Karpas-422 (cell line): ENCODE measurements around the gene ZNF90. TPM values are rescaled to one million over a fixed set of nuclear protein-coding genes. Genes with fewer than 3 reads are reported as not detected.
A peak's percentile ranks its signal among the peaks of the same experiment; 100 is the strongest.

Source experiments
- DNase-seq: peaks from one replicate; pipeline ENCODE4 v3.0.0-alpha.2; 2015
- H2AFZ ChIP-seq: fragments of 200-600 bp; sonication (generic); 2 replicates; pipeline ENCODE4 v1.6.1; 2014; ENCODE audit warnings: antibody characterized with exemption, low read length, mixed read lengths
- H3K27ac ChIP-seq: fragments of 200-600 bp; sonication (generic); 2 replicates; pipeline ENCODE4 v1.5.1; 2014; ENCODE audit warnings: mild to moderate bottlenecking, low read length, moderate library complexity
- H3K27me3 ChIP-seq: fragments of 200-600 bp; sonication (generic); 2 replicates; pipeline ENCODE4 v1.6.1; 2014; ENCODE audit warnings: low read length, mixed read lengths
- H3K36me3 ChIP-seq: fragments of 200-600 bp; sonication (generic); 2 replicates; pipeline ENCODE4 v1.6.1; 2014; ENCODE audit warnings: low read length, mixed read lengths; ENCODE audit not compliant: insufficient read depth
- H3K4me1 ChIP-seq: fragments of 200-600 bp; sonication (generic); 2 replicates; pipeline ENCODE4 v1.6.1; 2014; ENCODE audit warnings: mild to moderate bottlenecking, low read length, mixed read lengths
- H3K4me2 ChIP-seq: fragments of 200-600 bp; sonication (generic); 2 replicates; pipeline ENCODE4 v1.6.1; 2014; ENCODE audit warnings: low read length, low read depth, mild to moderate bottlenecking; ENCODE audit not compliant: poor library complexity, severe bottlenecking
- H3K4me3 ChIP-seq: fragments of 200-600 bp; sonication (generic); 2 replicates; pipeline ENCODE4 v1.5.1; 2014; ENCODE audit warnings: mild to moderate bottlenecking, antibody characterized with exemption, low read length, mixed read lengths
- H3K79me2 ChIP-seq: fragments of 200-600 bp; sonication (generic); 2 replicates; pipeline ENCODE4 v1.6.1; 2014; ENCODE audit warnings: mild to moderate bottlenecking, low read length, mixed read lengths
- H3K9ac ChIP-seq: fragments of 200-600 bp; sonication (generic); 2 replicates; pipeline ENCODE4 v1.6.0; 2014; ENCODE audit warnings: low read length
- H3K9me2 ChIP-seq: fragments of 200-600 bp; sonication (generic), shearing (Covaris generic); replicated peaks from 2 replicates; pipeline ENCODE4 v1.6.0; 2014; ENCODE audit warnings: mild to moderate bottlenecking, low read length, moderate library complexity; ENCODE audit not compliant: insufficient read depth
- H3K9me3 ChIP-seq: fragments of 300-700, 200-600 bp; sonication (generic); 2 replicates; pipeline ENCODE4 v1.6.1; 2014; ENCODE audit warnings: low read length, mixed read lengths
- H4K20me1 ChIP-seq: fragments of 200-600 bp; sonication (generic); 2 replicates; pipeline ENCODE4 v1.6.1; 2014; ENCODE audit warnings: mild to moderate bottlenecking, antibody characterized with exemption, low read length, low read depth; ENCODE audit not compliant: insufficient read depth
- small RNA-seq: library from RNA; depleted of rRNA; stranded (forward); fragments of <200 nt; gene quantifications from one replicate; pipeline ENCODE3, GENCODE V24; 2014
- total RNA-seq: library from RNA; depleted of rRNA; stranded (reverse); fragments of >200 nt; shearing (Covaris generic); gene quantifications from 2 replicates; pipeline ENCODE4 v1.2.3, GENCODE V29; 2014; ENCODE audit warnings: low replicate concordance; rRNA removed

The ZNF90 gene
- total RNA-seq, 1 experiment from 2014 or later = 13.6 TPM

DNA sequence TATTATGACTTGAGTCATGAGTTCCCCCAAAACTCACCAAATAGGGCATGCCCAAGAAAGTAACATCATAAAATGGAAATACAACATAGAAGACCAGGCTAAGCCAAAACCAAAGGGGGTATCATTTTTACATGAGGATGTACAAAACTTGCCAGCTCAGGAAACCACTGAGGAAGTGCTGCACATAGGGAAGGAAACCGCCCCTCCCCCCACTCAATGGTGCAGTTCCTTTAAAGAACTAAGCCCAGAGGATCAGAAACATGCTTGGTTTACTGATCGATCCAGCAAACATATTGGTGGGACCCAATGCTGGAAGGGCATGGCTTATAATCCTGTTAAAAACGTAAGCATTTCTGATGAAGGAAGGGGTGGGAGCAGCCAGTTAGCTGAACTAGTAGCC, 85.0 kb downstream of the ZNF90 start:
- Histone ChIP-seq H3K9me3 (no peaks in the 10 kb centered on the region), H3K9me2 (no peaks in the 10 kb centered on the region), H3K27me3 (no peaks in the 10 kb centered on the region), H3K4me2 (no peak overlapping the region), H3K27ac (no peak overlapping the region), H3K4me1 (peaks cover 2% of the 10 kb centered on the region; the same call in 1 of the 2 replicates), H3K79me2 (peaks cover 8% of the 10 kb centered on the region), H4K20me1 (no peaks in the 10 kb centered on the region), H2AFZ (no peak overlapping the region), H3K36me3 (no peaks in the 10 kb centered on the region), H3K9ac (no peak overlapping the region), H3K4me3 (no peak overlapping the region)
- DNase-seq = no peak

DNA sequence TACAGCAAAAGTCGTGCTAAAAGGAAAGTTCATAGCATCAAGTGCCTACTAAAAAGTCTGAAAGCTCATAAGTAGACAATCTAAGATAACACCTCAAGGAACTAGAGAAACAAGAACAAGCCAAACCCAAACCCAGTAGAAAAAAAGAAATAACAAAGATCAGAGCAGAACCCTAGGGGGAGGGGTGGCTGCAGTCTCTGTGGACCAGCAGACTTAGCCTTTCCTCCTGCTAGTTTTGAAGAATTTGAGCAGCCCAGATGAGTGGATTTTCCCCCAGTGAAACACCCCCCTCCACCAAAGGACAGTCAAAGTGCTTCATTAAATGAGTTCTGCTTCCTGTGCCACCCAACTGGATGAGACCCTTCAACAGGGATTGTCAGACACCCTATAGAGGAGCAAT, 86.7 kb downstream of the ZNF90 start:
- Histone ChIP-seq H3K9me3 (peaks cover 6% of the 10 kb centered on the region; the same call in 1 of the 2 replicates), H3K4me1 (peaks cover 3% of the 10 kb centered on the region; the same call in 1 of the 2 replicates), H3K4me2 (no peak overlapping the region), H3K4me3 (no peak overlapping the region), H3K9me2 (no peaks in the 10 kb centered on the region), H2AFZ (no peak overlapping the region), H3K9ac (no peak overlapping the region), H3K79me2 (peaks cover 23% of the 10 kb centered on the region), H3K27me3 (no peaks in the 10 kb centered on the region), H3K36me3 (peaks cover 5% of the 10 kb centered on the region; the same call in 1 of the 2 replicates), H3K27ac (no peak overlapping the region), H4K20me1 (no peaks in the 10 kb centered on the region)
- DNase-seq = no peak

DNA sequence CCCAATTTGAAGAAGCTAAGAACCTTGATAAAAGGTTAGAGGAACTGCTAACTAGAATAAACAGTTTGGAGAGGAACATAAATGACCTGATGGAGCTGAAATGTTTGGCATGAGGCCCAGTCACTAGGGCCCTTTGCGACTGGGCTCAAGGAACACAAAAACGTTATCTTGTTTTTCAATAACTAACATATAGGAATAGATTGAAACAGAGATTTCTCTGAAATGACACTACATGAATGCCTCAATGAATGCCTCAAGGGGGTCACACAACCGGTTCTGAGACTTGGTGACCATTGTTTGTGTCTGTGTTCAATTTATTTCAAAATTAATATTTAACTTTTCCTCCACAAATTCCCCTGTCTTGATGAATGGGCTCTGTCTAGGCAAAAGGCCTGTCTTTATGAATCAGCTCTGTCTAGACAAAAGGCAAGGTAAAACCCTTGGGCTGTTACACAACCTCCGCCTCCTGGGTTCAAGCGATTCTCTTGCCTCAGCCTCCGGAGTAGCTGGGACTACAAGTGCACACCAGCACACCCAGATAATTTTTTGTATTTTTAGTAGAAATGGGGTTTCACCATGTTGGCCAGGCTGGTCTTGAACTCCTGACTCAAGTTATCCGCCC, 88.3 kb downstream of the ZNF90 start:
- H3K9ac ChIP-seq = no peak overlapping the region
- H3K9me3 ChIP-seq = peaks cover 7% of the 10 kb centered on the region; the same call in 1 of the 2 replicates
- H3K27ac ChIP-seq = no peak overlapping the region
- H3K79me2 ChIP-seq = peaks cover 34% of the 10 kb centered on the region
- no peaks in the 10 kb centered on the region for H4K20me1 ChIP-seq
- H3K27me3 ChIP-seq = no peaks in the 10 kb centered on the region
- H3K4me1 ChIP-seq = peaks cover 3% of the 10 kb centered on the region; the same call in 1 of the 2 replicates
- no peaks in the 10 kb centered on the region for H3K9me2 ChIP-seq
- DNase-seq = no peak
- H3K4me2 ChIP-seq = no peak overlapping the region
- H3K36me3 ChIP-seq = peaks cover 17% of the 10 kb centered on the region; the same call in 1 of the 2 replicates
- no peak overlapping the region for H2AFZ ChIP-seq
- no peak overlapping the region for H3K4me3 ChIP-seq

DNA sequence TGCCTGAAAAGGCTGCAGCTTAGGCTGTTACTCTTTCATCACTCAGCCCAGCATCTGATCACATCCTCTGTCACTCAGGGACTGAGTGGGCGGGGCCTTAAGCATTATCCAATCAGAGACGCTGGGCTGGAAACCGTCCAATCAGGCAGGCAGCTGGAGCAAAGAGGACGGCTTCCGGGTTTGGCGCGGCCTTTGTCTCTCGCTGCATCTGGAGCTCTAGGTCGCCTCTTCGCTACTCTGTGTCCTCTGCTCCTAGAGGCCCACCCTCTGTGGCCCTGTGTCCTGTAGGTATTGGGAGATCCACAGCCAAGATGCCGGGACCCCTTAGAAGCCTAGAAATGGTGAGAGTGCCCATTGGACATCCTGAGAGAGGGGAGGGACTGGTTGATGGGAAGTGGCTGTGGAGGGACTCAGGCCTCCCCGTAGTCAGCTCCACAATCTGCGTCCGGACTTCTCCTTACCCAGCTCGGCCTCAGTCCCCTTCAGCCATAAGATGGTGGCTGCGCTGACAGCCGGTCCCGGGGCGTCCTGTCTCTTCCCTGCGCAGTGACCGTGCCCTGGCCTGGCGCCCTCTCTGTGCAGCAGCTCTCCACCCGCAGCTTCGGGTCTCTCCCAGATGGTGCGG, 89.3 kb downstream of the ZNF90 start, which contains the start of gene ZNF486:
TSS of gene ZNF486 (plus strand) at position 195 of the 625 bp plus-strand sequence. CDS start at position 312, 117 bp downstream.
- Histone ChIP-seq H3K9me2 (no peaks in the 10 kb centered on the region), H3K79me2 (peaks cover 44% of the 10 kb centered on the region), H3K4me2 (peak within 1 kb of the TSS; percentile 70), H2AFZ (no peak within 1 kb of the TSS; the same call in 1 of the 2 replicates), H3K4me3 (peak within 1 kb of the TSS; percentile 86), H3K36me3 (peaks cover 22% of the 10 kb centered on the region), H3K9me3 (peaks cover 7% of the 10 kb centered on the region; the same call in 1 of the 2 replicates), H3K27ac (peak within 1 kb of the TSS; percentile 37; the same call in 1 of the 2 replicates), H3K9ac (peak within 1 kb of the TSS; percentile 78), H4K20me1 (no peaks in the 10 kb centered on the region), H3K4me1 (peaks cover 3% of the 10 kb centered on the region; the same call in 1 of the 2 replicates), H3K27me3 (no peaks in the 10 kb centered on the region)
- DNase-seq = peak; percentile 96

GRCh38 chr19:20167651-20168122, 89.9 kb downstream of the ZNF90 start:
- H3K79me2 ChIP-seq = peaks cover 47% of the 10 kb centered on the region
- H3K27me3 ChIP-seq = no peaks in the 10 kb centered on the region
- peaks cover 23% of the 10 kb centered on the region for H3K36me3 ChIP-seq
- H3K4me3 ChIP-seq = peak overlapping the region; percentile 86
- no peak overlapping the region; the same call in 1 of the 2 replicates for H2AFZ ChIP-seq
- peak overlapping the region; percentile 78 for H3K9ac ChIP-seq
- no peak for DNase-seq
- peaks cover 3% of the 10 kb centered on the region; the same call in 1 of the 2 replicates for H3K4me1 ChIP-seq
- H3K4me2 ChIP-seq = peak overlapping the region; percentile 70
- no peaks in the 10 kb centered on the region for H3K9me2 ChIP-seq
- H3K27ac ChIP-seq = peak overlapping the region; percentile 37; the same call in 1 of the 2 replicates
- H3K9me3 ChIP-seq = peaks cover 7% of the 10 kb centered on the region; the same call in 1 of the 2 replicates
- H4K20me1 ChIP-seq = no peaks in the 10 kb centered on the region

Small RNA genes within 50 kb of the gene (small RNA-seq; reads per million reads assigned to genes)
- gene AC006539.3 = not detected

Other genes starting within 250 kb of the ZNF90 start
- 6.5 and 25.3 TPM in 2 replicates for gene ZNF253, start 212.1 kb upstream of the ZNF90 start, total RNA-seq
- 14.3 and 31.4 TPM in 2 replicates for gene ZNF93, start 177.1 kb upstream of the ZNF90 start, total RNA-seq
- 5.7 and 20.6 TPM in 2 replicates for gene ZNF682, start 38.5 kb upstream of the ZNF90 start, total RNA-seq
- 9.5 and 12.3 TPM in 2 replicates for gene ZNF486, start 89.2 kb downstream of the ZNF90 start, total RNA-seq